WTC11 (cell line): ENCODE data around the gene STK11. TPM values are rescaled to one million over a fixed set of nuclear protein-coding genes. Genes with fewer than 3 reads are reported as not detected.

ENCODE experiments used
- CREM ChIP-seq: sonication (generic); formaldehyde crosslinking; IDR thresholded peaks from 2 replicates; pipeline ENCODE4 v1.8.1; 2022; ENCODE audit warnings: mild to moderate bottlenecking, missing genetic modification reagents, moderate library complexity
- ETV6 ChIP-seq: sonication (generic); formaldehyde crosslinking; IDR thresholded peaks from 2 replicates; pipeline ENCODE4 v1.8.1; 2022; ENCODE audit warnings: mild to moderate bottlenecking, missing genetic modification reagents
- FOXP1 ChIP-seq: sonication (generic); formaldehyde crosslinking; IDR thresholded peaks from 2 replicates; pipeline ENCODE4 v1.8.0; 2022; ENCODE audit warnings: missing genetic modification reagents, mild to moderate bottlenecking, moderate library complexity, borderline replicate concordance
- RORB ChIP-seq: fragments of 250-450 bp; sonication (Bioruptor Pico); IDR thresholded peaks from 2 replicates; pipeline ENCODE4 v1.9.0; 2021; ENCODE audit warnings: mild to moderate bottlenecking
- TP53 ChIP-seq: sonication (generic); formaldehyde crosslinking; IDR thresholded peaks from 2 replicates; pipeline ENCODE4 v1.8.1; 2023; ENCODE audit warnings: mild to moderate bottlenecking, missing genetic modification reagents
- ZBTB21 ChIP-seq: sonication (generic); formaldehyde crosslinking; IDR thresholded peaks from 2 replicates; pipeline ENCODE4 v1.8.1; 2023; ENCODE audit warnings: mild to moderate bottlenecking, missing genetic modification reagents, borderline replicate concordance
- ZNF671 ChIP-seq: fragments of 250-450 bp; sonication (Bioruptor Pico); IDR thresholded peaks from 2 replicates; pipeline ENCODE4 v1.8.0; 2021; ENCODE audit warnings: mild to moderate bottlenecking
- total RNA-seq: library from RNA; stranded (reverse); gene quantifications from 3 replicates; pipeline ENCODE4 v1.2.3, GENCODE V29; 2021
- TF ChIP-seq, protein P1 (sequence below): fragments of 250-450 bp; sonication (Bioruptor Pico); IDR thresholded peaks from 2 replicates; pipeline ENCODE4 v1.9.0; 2021; ENCODE audit warnings: mild to moderate bottlenecking, borderline replicate concordance
- TF ChIP-seq, protein P2 (sequence below): sonication (generic); formaldehyde crosslinking; IDR thresholded peaks from 2 replicates; pipeline ENCODE4 v1.8.0; 2022; ENCODE audit warnings: mild to moderate bottlenecking, missing genetic modification reagents
- TF ChIP-seq, protein P3 (sequence below): fragments of 250-450 bp; sonication (Bioruptor Pico); IDR thresholded peaks from 2 replicates; pipeline ENCODE4 v1.8.0; 2021; ENCODE audit warnings: mild to moderate bottlenecking
- TF ChIP-seq, protein P4 (sequence below): sonication (generic); formaldehyde crosslinking; IDR thresholded peaks from 2 replicates; pipeline ENCODE4 v1.8.1; 2022; ENCODE audit warnings: low read depth, missing genetic modification reagents, borderline replicate concordance
- TF ChIP-seq, protein P5 (sequence below): sonication (generic); formaldehyde crosslinking; IDR thresholded peaks from 2 replicates; pipeline ENCODE4 v1.8.1; 2023; ENCODE audit warnings: mild to moderate bottlenecking, missing genetic modification reagents, moderate library complexity
- TF ChIP-seq, protein P6 (sequence below): sonication (generic); formaldehyde crosslinking; IDR thresholded peaks from 2 replicates; pipeline ENCODE4 v1.8.1; 2022; ENCODE audit warnings: mild to moderate bottlenecking, moderate library complexity, missing genetic modification reagents
- TF ChIP-seq, protein P7 (sequence below): sonication (generic); formaldehyde crosslinking; IDR thresholded peaks from 2 replicates; pipeline ENCODE4 v1.8.0; 2022; ENCODE audit warnings: mild to moderate bottlenecking, missing genetic modification reagents

STK11 gene
- total RNA-seq, 1 experiment from 2014 or later, result 112 TPM

DNA sequence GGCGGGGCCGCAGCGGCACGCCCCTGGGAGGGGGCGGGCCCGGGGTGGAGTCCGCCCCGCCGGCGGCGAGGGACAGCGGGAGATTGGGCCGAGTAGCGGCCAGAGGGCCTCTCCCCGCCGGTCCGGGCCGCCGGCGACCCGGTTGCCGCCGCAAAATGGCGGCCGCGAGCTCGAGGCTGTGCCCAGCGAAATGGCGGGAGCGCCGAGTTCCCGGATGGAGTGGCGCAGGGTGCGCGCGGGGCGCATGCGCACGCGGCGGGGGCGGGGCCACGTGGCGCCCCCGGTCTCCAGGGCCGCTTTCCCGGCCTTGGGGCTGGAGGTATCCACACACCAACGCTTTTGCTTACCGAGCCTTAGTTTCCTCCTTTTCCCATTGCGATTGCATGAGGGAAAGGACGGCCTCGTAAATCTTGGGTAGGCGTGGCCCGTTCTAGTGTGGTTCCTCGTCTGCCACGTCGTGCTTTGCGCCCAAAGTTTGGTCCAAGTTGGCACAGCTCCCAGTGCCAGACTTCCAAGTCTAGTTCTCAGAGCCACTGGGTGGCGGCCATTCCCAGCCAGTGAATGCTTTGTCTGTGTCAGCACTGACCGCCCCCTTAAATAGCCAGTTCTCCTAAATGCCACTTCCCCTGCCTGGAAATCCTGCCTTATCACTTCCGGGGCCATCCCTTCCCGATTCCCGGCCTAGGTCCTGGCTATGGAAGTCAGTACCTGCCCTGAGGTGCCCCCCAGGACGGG, 64.1 kb downstream of the STK11 start (continued):
- TF ChIP-seq, protein P1, sequence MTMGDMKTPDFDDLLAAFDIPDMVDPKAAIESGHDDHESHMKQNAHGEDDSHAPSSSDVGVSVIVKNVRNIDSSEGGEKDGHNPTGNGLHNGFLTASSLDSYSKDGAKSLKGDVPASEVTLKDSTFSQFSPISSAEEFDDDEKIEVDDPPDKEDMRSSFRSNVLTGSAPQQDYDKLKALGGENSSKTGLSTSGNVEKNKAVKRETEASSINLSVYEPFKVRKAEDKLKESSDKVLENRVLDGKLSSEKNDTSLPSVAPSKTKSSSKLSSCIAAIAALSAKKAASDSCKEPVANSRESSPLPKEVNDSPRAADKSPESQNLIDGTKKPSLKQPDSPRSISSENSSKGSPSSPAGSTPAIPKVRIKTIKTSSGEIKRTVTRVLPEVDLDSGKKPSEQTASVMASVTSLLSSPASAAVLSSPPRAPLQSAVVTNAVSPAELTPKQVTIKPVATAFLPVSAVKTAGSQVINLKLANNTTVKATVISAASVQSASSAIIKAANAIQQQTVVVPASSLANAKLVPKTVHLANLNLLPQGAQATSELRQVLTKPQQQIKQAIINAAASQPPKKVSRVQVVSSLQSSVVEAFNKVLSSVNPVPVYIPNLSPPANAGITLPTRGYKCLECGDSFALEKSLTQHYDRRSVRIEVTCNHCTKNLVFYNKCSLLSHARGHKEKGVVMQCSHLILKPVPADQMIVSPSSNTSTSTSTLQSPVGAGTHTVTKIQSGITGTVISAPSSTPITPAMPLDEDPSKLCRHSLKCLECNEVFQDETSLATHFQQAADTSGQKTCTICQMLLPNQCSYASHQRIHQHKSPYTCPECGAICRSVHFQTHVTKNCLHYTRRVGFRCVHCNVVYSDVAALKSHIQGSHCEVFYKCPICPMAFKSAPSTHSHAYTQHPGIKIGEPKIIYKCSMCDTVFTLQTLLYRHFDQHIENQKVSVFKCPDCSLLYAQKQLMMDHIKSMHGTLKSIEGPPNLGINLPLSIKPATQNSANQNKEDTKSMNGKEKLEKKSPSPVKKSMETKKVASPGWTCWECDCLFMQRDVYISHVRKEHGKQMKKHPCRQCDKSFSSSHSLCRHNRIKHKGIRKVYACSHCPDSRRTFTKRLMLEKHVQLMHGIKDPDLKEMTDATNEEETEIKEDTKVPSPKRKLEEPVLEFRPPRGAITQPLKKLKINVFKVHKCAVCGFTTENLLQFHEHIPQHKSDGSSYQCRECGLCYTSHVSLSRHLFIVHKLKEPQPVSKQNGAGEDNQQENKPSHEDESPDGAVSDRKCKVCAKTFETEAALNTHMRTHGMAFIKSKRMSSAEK (CRISPR knock-in tag), result peak; percentile 76; the same call in 1 of the 2 replicates
- TF ChIP-seq, protein P2, sequence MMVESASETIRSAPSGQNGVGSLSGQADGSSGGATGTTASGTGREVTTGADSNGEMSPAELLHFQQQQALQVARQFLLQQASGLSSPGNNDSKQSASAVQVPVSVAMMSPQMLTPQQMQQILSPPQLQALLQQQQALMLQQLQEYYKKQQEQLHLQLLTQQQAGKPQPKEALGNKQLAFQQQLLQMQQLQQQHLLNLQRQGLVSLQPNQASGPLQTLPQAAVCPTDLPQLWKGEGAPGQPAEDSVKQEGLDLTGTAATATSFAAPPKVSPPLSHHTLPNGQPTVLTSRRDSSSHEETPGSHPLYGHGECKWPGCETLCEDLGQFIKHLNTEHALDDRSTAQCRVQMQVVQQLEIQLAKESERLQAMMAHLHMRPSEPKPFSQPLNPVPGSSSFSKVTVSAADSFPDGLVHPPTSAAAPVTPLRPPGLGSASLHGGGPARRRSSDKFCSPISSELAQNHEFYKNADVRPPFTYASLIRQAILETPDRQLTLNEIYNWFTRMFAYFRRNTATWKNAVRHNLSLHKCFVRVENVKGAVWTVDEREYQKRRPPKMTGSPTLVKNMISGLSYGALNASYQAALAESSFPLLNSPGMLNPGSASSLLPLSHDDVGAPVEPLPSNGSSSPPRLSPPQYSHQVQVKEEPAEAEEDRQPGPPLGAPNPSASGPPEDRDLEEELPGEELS (CRISPR knock-in tag), result no peak; the same call in 1 of the 2 replicates
- TF ChIP-seq FOXP1 (CRISPR knock-in tag) (peak; percentile 46; the same call in 1 of the 2 replicates), ETV6 (CRISPR knock-in tag) (no peak), TP53 (CRISPR knock-in tag) (no peak), ZBTB21 (CRISPR knock-in tag) (no peak), CREM (CRISPR knock-in tag) (peak; percentile 75; the same call in 1 of the 2 replicates), RORB (CRISPR knock-in tag) (0 out of 2 replicates have a peak, but pooled peaks have one; percentile 50), ZNF671 (CRISPR knock-in tag) (peak; percentile 78)
- TF ChIP-seq, protein P3, sequence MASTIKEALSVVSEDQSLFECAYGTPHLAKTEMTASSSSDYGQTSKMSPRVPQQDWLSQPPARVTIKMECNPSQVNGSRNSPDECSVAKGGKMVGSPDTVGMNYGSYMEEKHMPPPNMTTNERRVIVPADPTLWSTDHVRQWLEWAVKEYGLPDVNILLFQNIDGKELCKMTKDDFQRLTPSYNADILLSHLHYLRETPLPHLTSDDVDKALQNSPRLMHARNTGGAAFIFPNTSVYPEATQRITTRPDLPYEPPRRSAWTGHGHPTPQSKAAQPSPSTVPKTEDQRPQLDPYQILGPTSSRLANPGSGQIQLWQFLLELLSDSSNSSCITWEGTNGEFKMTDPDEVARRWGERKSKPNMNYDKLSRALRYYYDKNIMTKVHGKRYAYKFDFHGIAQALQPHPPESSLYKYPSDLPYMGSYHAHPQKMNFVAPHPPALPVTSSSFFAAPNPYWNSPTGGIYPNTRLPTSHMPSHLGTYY (CRISPR knock-in tag), result peak; percentile 67; the same call in 1 of the 2 replicates
- TF ChIP-seq, protein P4, sequence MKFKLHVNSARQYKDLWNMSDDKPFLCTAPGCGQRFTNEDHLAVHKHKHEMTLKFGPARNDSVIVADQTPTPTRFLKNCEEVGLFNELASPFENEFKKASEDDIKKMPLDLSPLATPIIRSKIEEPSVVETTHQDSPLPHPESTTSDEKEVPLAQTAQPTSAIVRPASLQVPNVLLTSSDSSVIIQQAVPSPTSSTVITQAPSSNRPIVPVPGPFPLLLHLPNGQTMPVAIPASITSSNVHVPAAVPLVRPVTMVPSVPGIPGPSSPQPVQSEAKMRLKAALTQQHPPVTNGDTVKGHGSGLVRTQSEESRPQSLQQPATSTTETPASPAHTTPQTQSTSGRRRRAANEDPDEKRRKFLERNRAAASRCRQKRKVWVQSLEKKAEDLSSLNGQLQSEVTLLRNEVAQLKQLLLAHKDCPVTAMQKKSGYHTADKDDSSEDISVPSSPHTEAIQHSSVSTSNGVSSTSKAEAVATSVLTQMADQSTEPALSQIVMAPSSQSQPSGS (CRISPR knock-in tag), result no peak
- TF ChIP-seq, protein P5, sequence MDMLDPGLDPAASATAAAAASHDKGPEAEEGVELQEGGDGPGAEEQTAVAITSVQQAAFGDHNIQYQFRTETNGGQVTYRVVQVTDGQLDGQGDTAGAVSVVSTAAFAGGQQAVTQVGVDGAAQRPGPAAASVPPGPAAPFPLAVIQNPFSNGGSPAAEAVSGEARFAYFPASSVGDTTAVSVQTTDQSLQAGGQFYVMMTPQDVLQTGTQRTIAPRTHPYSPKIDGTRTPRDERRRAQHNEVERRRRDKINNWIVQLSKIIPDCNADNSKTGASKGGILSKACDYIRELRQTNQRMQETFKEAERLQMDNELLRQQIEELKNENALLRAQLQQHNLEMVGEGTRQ (CRISPR knock-in tag), result peak; percentile 91
- TF ChIP-seq, protein P6, sequence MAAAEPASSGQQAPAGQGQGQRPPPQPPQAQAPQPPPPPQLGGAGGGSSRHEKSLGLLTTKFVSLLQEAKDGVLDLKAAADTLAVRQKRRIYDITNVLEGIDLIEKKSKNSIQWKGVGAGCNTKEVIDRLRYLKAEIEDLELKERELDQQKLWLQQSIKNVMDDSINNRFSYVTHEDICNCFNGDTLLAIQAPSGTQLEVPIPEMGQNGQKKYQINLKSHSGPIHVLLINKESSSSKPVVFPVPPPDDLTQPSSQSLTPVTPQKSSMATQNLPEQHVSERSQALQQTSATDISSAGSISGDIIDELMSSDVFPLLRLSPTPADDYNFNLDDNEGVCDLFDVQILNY (CRISPR knock-in tag), result peak; percentile 94
- TF ChIP-seq, protein P7, sequence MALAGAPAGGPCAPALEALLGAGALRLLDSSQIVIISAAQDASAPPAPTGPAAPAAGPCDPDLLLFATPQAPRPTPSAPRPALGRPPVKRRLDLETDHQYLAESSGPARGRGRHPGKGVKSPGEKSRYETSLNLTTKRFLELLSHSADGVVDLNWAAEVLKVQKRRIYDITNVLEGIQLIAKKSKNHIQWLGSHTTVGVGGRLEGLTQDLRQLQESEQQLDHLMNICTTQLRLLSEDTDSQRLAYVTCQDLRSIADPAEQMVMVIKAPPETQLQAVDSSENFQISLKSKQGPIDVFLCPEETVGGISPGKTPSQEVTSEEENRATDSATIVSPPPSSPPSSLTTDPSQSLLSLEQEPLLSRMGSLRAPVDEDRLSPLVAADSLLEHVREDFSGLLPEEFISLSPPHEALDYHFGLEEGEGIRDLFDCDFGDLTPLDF (CRISPR knock-in tag), result no peak
- TF ChIP-seq, all 79 proteins: peak for 20
